ENCODE results near the gene DTHD1.

Gene DTHD1

DNA sequence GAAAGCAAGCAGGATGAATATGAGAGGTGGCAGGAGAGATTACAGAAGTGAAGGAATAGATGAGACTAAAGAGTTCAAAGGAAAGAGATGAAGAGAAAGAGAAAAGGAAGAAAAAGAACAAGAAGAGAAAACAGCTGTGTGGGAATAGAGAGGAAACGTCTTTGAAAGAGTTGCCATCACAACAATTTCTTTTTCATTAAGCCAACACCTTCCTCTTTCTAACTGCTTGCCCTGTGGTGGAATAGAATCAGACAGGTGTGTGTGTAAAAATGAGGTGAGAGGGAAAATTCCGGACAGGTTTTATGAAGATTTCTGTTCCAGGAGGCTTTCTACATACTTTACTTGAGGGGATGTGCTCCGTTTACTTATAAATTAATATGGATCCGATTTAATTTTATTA, 28.8 kb downstream of the DTHD1 start:
- DNase-seq (ENCODE audit: extremely low spot score, insufficient read length, low read depth): no peak

DNA sequence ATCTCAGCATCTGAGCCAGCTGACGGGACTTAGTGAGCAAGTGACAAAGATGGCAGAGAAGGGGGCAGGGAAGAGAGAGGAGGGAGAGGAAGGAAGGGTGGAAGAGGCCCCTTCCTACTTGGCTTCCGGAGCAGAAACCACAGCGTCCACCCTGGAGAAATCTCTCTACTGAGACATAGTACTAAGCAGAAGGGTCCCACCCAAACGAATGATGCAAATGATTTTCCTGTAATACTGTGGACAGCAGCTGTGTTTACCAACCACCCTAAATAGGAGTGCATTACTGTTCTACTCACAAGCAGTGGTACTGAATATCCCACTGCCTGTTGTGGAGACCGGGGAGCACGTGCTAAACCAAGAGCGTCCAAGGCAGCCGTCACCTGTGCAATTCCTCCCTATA, 29.4 kb downstream of the DTHD1 start:
- FAIRE-seq: peak; percentile 92

More for the DNA sequence above, 28.8 kb downstream of the DTHD1 start:
- peak; percentile 60 for FAIRE-seq

DNA sequence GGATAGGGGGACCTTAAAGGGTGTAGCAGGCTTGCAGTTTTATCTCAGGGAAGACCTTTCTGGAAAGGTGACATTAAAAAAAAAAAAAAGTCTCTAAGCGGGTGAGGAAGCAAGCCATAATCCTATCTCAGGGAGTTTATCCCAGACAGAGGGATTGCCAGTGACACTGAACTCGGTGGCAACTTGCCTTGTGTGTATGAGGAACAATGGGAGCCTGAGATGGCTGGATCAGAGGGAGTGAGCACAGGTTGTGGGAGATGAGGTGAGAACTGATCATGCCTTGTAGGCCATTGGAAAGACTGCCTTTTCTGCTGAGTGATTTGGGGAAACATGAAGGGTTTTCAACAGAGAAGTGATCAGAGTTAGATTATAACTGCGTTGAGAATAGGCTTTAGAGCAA, 31.1 kb downstream of the DTHD1 start:
- DNase-seq (ENCODE audit: extremely low spot score, insufficient read length, low read depth) (no peak), FAIRE-seq (peak; percentile 29)

More for the DNA sequence above, 29.4 kb downstream of the DTHD1 start:
- DNase-seq (ENCODE audit: extremely low spot score, insufficient read length, low read depth): no peak

DNA sequence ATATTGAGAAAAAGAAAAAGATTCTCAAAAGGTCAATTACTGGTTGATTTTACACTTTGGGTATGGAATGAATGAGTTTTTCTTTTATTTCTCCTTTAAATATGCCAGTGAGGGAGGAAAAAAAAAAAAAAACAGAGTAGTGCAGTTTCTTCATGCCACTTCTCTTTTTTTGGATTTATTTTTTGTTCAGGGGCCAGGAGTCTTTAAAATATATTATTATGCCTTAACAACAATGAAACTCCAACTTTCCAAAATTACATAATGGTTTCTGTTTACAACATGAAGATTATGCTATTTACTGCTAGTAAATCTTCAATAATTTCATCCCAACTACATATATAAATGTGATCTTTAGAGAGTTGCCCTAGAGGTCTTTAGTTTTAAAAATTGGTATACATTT, 31.9 kb downstream of the DTHD1 start:
- FAIRE-seq (no peak), DNase-seq (ENCODE audit: extremely low spot score, insufficient read length, low read depth) (no peak)

DNA sequence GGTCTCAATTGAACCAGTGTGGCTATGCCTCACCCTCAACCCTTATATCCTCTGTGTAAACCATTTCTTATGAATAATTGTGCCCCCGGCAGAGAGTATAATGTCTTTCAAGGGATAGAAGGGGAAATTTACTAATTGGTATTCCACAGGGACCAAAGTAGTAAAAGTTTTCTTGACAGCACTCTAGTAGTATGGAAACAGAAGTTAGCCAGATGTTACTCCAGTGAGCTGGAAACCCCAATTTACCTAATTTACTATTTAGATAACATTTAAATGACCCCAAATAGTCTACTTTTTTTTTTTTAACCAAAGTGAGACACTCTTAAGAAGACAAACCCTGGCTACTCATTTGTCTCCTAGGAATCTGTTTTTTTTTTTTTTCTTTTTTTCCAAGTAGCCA, 32.3 kb downstream of the DTHD1 start:
- FAIRE-seq (no peak), DNase-seq (ENCODE audit: extremely low spot score, insufficient read length, low read depth) (no peak)

DNA sequence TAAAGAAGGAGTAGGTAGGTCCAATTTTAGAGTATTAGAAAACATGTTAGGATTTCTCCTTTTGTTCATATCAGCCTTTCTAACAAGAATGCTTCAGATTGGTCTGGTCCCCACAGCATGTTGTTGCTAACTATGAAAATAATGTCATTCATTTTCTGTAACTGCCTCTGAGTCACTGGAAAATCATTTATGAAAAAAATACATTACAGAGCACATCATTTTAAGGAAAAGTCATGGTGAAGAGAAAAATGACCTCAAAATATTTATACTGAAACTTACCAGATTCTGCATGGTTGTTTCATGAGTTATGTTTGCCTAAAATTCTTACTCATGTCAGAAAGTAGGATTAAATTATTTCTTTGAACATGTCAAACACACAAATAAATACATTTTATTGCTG, 35.2 kb downstream of the DTHD1 start:
- DNase-seq (ENCODE audit: extremely low spot score, insufficient read length, low read depth) (no peak), FAIRE-seq (peak; percentile 50)

DNA sequence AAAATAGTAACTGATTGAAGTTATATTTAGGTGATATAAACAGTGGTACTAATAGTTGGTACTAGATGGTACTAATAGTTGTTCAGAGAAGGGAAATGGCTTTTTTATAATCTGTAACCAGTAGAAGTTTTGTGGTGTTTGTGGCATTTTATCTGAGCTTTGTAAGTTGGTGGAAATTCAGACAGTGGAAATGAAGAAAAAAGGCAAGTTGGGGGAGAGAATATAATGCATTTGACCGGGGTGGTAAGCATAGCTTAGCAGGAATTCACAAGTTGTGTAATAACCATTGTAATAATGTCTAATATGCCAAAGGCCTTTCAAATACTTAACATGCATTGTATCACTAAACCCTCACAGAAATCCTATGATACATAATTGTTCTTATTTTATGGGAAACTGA, 36.3 kb downstream of the DTHD1 start:
- no peak for DNase-seq (ENCODE audit: extremely low spot score, insufficient read length, low read depth)
- FAIRE-seq: no peak

DNA sequence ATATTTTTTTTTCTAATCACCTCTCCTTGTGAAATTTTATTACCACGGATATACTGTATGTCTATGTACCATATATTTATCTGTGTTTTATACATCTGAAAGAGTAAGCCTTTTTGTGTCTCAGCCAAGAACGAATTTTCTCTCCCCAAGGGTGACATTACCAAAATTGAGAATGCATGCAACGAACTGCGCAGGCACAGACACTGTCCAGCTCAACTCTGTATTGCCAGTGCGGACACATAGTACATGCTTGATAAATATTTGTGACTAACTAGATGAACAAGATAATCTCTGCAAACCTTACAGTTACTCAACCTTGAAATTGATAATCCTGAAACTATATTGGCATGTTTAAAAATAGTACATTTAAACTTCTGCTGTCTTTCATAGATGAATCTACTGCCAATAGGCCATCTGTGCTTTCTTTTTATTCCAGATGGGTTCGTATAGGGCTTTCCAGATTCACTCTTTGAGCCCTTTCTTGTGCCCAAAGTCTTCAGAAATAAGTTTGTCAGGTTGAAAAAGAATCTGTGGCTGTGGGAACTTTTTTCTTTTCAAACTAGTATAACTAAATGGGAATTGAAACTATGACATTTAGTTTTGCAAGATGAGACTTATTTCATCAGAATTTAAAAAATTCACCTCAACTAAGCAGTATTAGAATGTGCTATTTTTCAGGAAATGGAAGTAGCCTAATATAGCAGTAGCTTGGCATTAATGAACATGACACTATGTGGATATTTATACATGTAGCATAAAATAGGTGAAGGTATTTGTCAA, 38.9 kb downstream of the DTHD1 start:
- DNase-seq (ENCODE audit: extremely low spot score, insufficient read length, low read depth): no peak
- peak; percentile 84 for FAIRE-seq

DNA sequence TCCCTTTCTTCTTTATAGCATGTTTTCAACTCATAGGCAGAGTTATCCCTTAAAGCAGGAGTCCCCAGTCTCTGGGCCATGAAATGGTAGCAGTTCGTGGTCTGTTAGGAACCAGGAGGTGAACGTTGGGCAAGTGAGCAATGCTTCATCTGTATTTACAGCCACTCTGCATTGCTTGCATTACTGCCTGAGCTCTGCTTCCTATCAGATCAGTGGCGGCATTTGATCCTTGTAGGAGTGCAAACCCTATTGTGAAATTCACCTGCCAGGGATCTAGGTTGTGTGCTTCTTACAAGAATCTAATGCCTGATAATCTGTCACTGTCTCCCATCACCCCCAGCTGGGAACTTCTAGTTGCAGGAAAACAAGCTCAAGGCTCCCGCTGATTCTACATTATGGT, 39.8 kb downstream of the DTHD1 start:
- DNase-seq (ENCODE audit: extremely low spot score, insufficient read length, low read depth): no peak
- peak; percentile 35 for FAIRE-seq

DNA sequence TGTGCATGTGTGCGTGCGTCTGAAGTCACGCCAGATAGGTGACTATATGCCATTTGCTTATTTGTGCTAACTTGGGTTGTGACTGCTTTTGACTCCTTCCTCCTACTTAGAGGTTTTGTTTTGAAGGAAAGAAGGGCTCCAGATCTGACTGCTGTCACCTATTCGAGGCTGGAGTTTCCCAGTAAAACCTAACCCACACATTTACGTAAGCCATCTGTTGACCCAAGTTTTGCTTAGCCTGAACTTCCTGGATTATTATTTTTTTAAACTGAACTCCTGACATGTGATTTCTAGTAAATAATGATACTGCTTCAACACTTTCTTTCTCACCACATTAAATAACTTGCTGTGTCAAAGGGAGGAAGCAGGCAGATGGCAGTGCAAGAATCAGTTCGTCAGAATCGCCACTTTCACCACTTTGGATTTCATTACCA, 41.5 kb downstream of the DTHD1 start:
- FAIRE-seq (peak; percentile 89), DNase-seq (ENCODE audit: extremely low spot score, insufficient read length, low read depth) (no peak)

DNA sequence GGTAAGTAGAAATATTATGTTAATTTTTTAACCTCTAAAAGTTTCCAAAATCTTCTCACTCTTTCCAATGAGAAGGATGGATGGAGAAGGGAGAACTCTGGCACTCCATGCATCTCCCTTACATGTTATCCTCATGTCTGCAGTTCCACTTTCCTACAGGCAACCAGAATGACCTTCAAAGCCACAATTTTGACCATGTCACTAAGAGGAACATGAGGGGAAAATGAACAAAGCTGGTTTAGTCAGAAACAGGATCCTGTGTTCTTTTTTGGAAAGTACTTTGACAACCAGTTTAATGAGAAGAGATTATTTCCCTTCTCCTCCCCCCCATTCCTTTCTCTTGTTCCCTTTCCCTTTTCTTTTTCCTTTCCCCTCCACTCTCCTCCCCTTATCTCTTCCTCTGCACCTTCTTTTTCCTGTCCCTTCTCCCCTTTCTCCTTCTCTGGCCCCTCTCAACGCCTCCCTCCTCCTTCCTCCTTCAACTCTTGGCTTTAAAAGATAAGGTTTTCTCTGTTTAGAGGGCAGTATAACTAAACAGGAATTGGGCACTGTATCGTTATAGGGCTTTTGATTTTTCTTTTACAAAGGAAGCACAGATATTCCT, 42.5 kb downstream of the DTHD1 start:
- peak; percentile 36 for FAIRE-seq
- DNase-seq (ENCODE audit: extremely low spot score, insufficient read length, low read depth): no peak

DNA sequence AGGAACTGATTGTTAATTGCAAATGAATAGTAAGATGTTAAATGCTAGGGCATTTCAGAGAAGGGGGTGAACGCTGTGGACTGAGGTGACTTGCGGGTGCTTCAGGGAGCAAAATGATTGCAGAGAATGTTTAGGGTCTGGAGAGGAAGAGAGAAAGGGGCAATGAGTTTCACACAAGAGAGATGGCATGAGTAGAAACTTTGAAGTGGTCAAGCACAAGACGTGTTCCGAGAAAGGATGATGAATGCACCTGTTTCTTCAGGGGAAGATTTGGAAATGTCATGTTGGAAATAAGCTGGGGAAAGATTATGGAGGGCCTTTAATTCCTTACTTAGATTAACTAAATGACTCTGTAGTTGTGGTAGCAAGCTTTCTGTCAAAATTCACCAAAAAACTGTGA, 43.4 kb downstream of the DTHD1 start:
- DNase-seq (ENCODE audit: extremely low spot score, insufficient read length, low read depth) (no peak), FAIRE-seq (no peak)

DNA sequence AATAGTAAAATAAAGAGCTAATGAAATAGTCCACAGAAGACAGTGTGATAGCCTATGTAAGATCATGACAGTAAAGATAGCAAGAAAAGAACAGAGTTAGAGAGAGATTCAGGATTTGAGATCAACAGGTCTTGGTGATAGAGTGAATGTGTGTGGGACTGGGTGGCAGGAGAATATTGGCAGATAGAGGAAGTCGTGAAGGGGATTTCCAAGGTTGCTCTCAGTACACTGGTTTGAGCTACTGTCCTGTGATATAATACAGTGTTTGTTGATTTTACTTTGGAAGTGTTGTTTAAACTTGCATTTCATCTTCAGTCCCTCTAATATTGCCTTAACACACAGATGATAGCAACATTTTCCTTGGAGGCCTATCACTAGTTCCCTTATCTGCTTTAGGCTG, 44.1 kb downstream of the DTHD1 start:
- FAIRE-seq (peak; percentile 95), DNase-seq (ENCODE audit: extremely low spot score, insufficient read length, low read depth) (no peak)

DNA sequence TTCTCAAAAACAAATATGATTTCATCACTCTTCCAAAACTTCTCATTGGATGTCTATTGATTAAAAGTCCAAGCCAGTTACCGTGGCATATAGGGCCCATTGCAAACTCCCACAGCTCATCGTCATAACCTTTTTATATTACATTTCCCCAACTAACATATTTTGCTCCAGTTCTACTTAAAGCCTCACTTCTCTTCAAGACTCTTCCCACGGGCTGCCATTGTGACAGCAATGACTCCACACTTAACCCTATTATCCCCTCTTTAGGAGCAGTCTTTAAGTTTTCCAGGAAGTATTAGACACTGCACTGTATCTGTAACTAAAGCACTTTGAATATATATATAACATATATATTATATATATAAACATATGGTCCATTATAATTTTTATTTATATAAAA, 44.5 kb downstream of the DTHD1 start:
- no peak for DNase-seq (ENCODE audit: extremely low spot score, insufficient read length, low read depth)
- FAIRE-seq: no peak

DNA sequence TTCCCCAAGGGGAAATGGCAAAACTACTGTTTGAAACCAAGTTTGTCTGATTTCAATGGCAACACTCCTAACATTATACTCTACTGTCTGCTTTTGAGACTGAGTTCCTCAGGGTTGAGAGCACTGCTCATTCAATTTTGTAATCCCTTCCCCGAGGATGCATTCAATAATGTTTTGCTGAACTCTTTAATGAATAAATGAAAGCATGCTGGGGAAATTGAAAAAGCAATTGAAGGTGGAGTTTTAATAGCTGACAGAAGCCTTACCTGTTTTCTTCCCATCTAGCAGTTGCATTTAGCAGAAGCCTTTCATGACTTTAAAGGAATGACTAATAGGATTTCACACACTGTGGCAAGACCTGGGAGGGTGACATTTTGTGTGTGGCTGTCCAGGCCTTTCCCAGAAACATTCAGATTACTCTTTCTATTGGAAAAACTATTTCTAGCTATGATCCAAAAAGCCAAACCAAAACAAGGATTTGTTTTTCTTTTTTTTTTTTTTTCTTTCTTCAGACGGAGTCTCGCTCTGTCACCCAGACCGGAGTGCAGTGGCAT, 45.1 kb downstream of the DTHD1 start:
- DNase-seq (ENCODE audit: extremely low spot score, insufficient read length, low read depth) (no peak), FAIRE-seq (peak; percentile 56)

DNA sequence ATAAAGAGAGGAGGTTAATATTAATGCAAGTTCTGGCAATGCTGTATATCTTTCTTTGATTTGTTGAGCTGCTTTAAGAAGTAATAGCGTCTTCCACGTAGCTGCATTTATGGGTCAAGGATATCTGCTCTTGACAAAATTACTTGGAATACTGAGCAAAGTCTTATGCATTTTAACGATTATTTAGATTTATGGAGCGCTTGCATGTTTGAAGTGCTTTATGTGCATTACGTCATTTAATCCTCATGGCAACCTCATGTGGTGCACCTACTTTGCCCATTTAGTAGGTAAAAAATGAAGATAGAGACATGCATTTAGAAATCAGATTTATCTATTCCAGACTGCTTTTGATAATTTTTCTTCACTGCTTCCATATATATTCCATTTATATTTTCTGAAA, 46.0 kb downstream of the DTHD1 start:
- FAIRE-seq: no peak

DNA sequence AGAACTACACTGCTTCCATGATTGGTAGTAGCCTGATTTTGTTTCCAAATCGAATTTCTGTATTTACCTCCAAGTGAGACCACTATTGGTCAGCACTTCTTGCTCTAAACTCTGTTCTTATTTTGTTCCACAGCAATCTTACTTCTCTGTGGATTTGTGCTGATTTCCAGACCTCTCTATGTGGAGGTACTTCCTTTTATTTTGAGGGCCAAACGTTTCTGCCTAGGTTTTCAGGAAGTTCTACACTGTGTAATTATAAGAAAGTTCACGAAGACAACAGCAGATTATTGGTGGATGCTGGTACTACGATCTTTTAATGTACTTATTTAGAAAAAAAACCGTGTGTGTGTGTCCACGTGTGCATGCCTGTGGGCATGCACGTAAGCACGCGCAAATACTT, 46.7 kb downstream of the DTHD1 start:
- FAIRE-seq (no peak), DNase-seq (ENCODE audit: extremely low spot score, insufficient read length, low read depth) (no peak)

More for the DNA sequence above, 46.0 kb downstream of the DTHD1 start:
- DNase-seq (ENCODE audit: extremely low spot score, insufficient read length, low read depth): no peak

DNA sequence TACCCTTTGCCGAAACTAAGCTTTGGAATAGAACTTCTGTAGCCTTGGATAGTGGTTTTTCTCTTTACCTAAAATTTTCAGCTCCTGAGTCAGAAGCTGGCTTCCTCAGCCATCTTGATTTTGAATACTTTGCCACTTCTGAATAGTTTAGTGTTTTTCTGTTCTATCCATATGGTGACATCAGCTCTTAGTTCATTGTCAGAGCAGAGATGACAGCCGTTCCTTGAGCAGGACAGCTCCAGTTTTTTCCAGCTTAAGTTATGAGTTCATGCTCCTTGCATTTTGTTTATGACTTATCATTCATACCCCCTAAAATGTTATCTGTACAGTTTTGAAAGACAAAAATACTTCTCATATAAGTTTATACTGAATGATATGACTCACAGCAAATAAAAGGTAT, 47.8 kb downstream of the DTHD1 start:
- FAIRE-seq: no peak

DNA sequence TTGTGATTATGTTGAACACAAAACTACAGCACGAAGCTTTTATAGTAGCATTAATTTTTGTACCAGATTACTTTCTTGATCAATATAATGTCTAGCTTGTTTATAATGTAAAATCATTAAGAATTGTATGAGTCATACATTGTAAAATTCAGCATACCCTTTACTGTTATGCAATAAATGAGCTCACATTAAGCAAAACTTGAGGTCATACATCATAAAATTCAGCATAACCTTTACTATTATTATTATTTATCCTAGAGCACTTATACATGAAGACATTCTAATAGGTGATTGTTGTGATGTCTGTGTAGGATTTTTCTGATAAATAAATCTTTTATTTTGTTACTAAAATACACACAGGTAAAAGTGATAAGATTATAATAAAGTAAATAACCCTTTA, 49.4 kb downstream of the DTHD1 start:
- no peak for DNase-seq (ENCODE audit: extremely low spot score, insufficient read length, low read depth)
- FAIRE-seq: peak; percentile 9

More for the DNA sequence above, 47.8 kb downstream of the DTHD1 start:
- DNase-seq (ENCODE audit: extremely low spot score, insufficient read length, low read depth): no peak

DNA sequence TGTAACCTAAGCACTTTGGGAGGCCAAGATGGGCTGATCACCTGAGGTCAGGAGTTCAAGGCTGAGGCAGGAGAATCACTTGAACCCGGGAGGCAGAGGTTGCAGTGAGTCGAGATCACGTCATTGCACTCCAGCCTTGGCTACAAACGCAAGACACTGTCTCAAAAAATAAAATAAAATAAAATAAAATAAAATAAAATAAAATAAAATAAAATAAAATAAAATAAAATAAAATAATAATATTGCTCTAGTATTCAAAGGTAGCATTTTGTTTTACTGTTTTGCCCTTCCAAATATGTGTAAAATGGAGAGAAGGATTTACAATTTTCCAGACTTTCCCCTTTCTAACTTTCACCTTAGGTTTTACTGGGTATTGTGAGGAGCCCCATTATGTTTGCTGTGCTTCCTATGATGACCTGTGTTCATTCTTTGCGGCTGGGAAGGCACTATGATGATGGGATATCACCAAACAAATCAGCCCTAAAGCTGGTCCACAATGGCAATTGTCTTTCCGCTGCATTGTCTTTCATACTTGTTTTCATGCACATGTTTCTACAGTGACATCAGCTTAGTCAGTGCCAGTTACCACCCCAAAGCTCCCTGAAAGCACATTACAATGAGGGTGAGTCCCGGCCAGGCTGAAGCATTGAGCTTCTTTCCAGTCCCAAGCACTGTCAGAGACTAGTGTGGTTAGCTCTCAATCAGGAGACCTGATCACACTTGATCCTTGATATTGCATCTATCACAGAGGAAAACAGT, 50.8 kb downstream of the DTHD1 start:
- FAIRE-seq (peak; percentile 73), DNase-seq (ENCODE audit: extremely low spot score, insufficient read length, low read depth) (no peak)

DNA sequence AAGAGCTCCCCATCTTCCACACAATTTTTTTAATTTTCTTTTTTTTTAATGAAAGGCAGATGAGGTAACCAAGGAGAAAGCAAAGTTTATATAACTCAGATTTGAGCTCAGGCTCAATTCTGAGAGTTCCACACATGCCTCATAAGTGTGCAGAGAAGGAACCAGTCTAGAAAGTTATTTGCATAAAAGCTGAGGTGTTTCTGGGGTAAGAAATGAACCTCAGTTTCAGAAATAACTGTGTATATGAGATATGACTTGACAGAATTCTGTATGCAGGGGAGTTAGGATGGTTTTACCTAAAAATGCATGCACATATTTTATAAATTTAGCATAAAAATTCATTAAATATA, 51.3 kb downstream of the DTHD1 start:
- FAIRE-seq (peak; percentile 87), DNase-seq (ENCODE audit: extremely low spot score, insufficient read length, low read depth) (no peak)

Measured in GM18507 (cell line).